Epithelial cell of proximal tubule (primary cell): Measurements from ENCODE around the gene EIF2AK2. TPM values are rescaled to one million over a fixed set of nuclear protein-coding genes. Genes with fewer than 3 reads are reported as not detected.
"Not testable (repeated sequence)": the region's sequence is repeated elsewhere in the genome, so short reads cannot be mapped to it uniquely, and the experiment has no call there.

ENCODE experiments used
- DNase-seq: peaks from one replicate; pipeline ENCODE4 v3.0.0-alpha.2; 2011; ENCODE audit warnings: low read depth
- H3K4me3 ChIP-seq: 2 replicates; pipeline ENCODE4 v1.5.1; 2011; ENCODE audit warnings: low read depth, mild to moderate bottlenecking, low read length
- CTCF ChIP-seq: conservative IDR thresholded peaks from 2 replicates; pipeline ENCODE4 v1.5.1; 2012; ENCODE audit warnings: low read depth, mild to moderate bottlenecking, low read length
- total RNA-seq: library from RNA; depleted of rRNA; stranded (reverse); fragments of >200 nt; gene quantifications from 2 replicates; pipeline ENCODE4 v1.2.3, GENCODE V29; 2015

Gene EIF2AK2
- total RNA-seq, 1 donor from 2014 or later = 16.7 TPM

- H3K4me3 ChIP-seq = peak within 1 kb of the TSS; percentile 84
- TF ChIP-seq CTCF = no peak
- DNase-seq = peak; percentile 22
Measured at GRCh38 chr2:37196320-37197195, 39.8 kb upstream of the EIF2AK2 start, which contains the start of gene CEBPZOS. TSS of gene CEBPZOS (plus strand) at chr2:37196496. CDS start at chr2:37199705, 3,209 bp downstream.

GRCh38 chr2:37195862-37196319 lies 39.1 kb upstream of the EIF2AK2 start:
- peak overlapping the region; percentile 84 for H3K4me3 ChIP-seq
- DNase-seq = not testable (repeated sequence)

GRCh38 chr2:37192551-37192950 lies 35.8 kb upstream of the EIF2AK2 start:
- no peak for DNase-seq
- H3K4me3 ChIP-seq = no peak overlapping the region
- no peak for TF ChIP-seq CTCF

- DNase-seq = no peak
- TF ChIP-seq CTCF = no peak
- no peak overlapping the region for H3K4me3 ChIP-seq
Measured at GRCh38 chr2:37191747-37192146, 35.0 kb upstream of the EIF2AK2 start.

- no peak overlapping the region for H3K4me3 ChIP-seq
- no peak for TF ChIP-seq CTCF
- no peak for DNase-seq
Measured at GRCh38 chr2:37191253-37191652, 34.5 kb upstream of the EIF2AK2 start.

- DNase-seq = no peak
- H3K4me3 ChIP-seq = no peak overlapping the region
- TF ChIP-seq CTCF = no peak
Measured at GRCh38 chr2:37190290-37190689, 33.5 kb upstream of the EIF2AK2 start.

GRCh38 chr2:37189452-37190153 lies 32.8 kb upstream of the EIF2AK2 start:
- H3K4me3 ChIP-seq = no peak overlapping the region
- DNase-seq = peak; percentile 59
- peak; percentile 23 for TF ChIP-seq CTCF
